Mononuclear cell (primary cell): Measurements from ENCODE around the gene PNPO. TPM values are rescaled to one million over a fixed set of nuclear protein-coding genes. Genes with fewer than 3 reads are reported as not detected.
"Not testable (repeated sequence)": the region's sequence is repeated elsewhere in the genome, so short reads cannot be mapped to it uniquely, and the experiment has no call there.

ENCODE experiments used
- H3K27me3 ChIP-seq: 2 replicates; pipeline ENCODE4 v1.6.0; 2011; ENCODE audit warnings: low read length, control low read depth; ENCODE audit not compliant: insufficient read depth
- H3K4me1 ChIP-seq: 2 replicates; pipeline ENCODE4 v1.5.1; 2011; ENCODE audit warnings: mild to moderate bottlenecking, low read length, control low read depth; ENCODE audit not compliant: insufficient read depth
- H3K4me3 ChIP-seq: 2 replicates; pipeline ENCODE4 v1.5.1; 2011; ENCODE audit warnings: mild to moderate bottlenecking, low read length, moderate library complexity
- H3K9me3 ChIP-seq: 2 replicates; pipeline ENCODE4 v1.5.1; 2011; ENCODE audit warnings: low read depth, mild to moderate bottlenecking, control low read depth, low read length
- total RNA-seq: library from RNA; depleted of rRNA; stranded (reverse); fragments of >200 nt; gene quantifications from one replicate; pipeline ENCODE4 v1.2.3, GENCODE V29; 2012

PNPO gene
- total RNA-seq, 1 donor, result 6.6 TPM

GRCh38 chr17:47970725-47971499, 29.5 kb downstream of the PNPO start, which contains the start of gene CDK5RAP3:
Gene CDK5RAP3 (plus strand): TSS chr17:47971113. CDS start chr17:47971147, 34 bp downstream.
- no peaks in the 10 kb centered on the region for H3K27me3 ChIP-seq
- H3K4me3 ChIP-seq, result peak within 1 kb of the TSS; percentile 94
- H3K4me1 ChIP-seq, result peaks cover 30% of the 10 kb centered on the region
- no peaks in the 10 kb centered on the region for H3K9me3 ChIP-seq

DNA sequence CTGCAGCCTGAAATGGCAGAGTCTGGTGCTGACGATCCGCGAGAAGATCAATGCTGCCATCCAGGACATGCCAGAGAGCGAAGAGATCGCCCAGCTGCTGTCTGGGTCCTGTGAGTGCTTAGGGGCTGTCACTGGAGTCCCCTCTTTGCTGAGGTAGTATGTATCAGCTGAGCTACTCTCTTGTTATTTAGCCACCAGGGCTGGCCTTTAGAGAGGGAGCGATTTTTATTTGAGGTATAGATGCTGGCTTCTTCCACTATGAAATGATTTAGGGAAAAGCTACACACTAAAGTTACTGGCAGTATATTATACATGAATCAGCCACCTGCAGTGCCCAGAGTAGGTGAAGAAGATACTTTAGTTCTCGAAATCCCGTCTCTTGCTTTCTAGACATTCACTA, 32.2 kb downstream of the PNPO start:
- no peaks in the 10 kb centered on the region for H3K9me3 ChIP-seq
- no peak overlapping the region for H3K4me3 ChIP-seq
- H3K27me3 ChIP-seq, result no peaks in the 10 kb centered on the region
- H3K4me1 ChIP-seq, result peaks cover 30% of the 10 kb centered on the region

DNA sequence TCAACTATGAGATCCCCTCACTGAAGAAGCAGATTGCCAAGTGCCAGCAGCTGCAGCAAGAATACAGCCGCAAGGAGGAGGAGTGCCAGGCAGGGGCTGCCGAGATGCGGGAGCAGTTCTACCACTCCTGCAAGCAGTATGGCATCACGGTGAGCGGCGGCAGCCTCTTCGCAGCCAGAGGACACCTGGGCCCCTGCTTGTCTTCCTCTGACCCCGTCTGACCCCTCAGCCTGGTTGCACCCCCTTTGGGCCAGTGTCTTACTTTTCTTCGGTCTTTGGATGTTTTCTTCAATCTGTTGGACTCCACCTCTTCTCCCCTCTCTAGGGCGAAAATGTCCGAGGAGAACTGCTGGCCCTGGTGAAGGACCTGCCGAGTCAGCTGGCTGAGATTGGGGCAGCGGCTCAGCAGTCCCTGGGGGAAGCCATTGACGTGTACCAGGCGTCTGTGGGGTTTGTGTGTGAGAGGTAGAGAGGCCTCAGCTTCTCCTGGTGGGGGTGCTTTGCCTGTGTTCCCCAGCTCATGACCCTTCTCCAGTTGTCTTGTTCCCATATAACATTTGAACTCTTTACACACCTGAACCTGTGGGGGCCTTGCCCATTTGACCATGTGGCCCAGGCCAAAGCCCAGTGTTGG, 33.9 kb downstream of the PNPO start:
- no peaks in the 10 kb centered on the region for H3K27me3 ChIP-seq
- H3K4me1 ChIP-seq, result peaks cover 24% of the 10 kb centered on the region
- no peak overlapping the region for H3K4me3 ChIP-seq
- no peaks in the 10 kb centered on the region for H3K9me3 ChIP-seq

GRCh38 chr17:47975823-47976205, 34.4 kb downstream of the PNPO start:
- Histone ChIP-seq H3K27me3 (no peaks in the 10 kb centered on the region), H3K4me3 (no peak overlapping the region), H3K4me1 (peaks cover 24% of the 10 kb centered on the region), H3K9me3 (no peaks in the 10 kb centered on the region)

DNA sequence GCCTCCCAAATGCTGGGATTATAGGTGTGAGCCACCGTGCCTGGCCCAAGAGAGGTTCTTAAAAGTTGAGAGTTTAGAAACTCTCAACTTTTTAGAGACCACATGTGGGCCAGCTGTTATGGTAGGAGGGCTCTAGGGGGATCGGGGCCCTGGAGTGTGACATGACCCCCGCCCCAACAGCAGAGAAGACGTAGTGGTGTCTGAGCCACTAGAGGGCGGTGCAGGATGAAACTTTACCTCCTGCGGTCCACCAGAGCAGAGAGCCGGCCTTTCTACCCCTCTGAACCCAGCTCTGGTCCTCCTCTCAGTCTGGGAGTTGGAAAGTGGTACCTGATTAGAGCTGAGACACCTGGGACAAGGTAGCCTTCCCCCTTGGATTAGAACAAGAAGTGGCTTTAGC, 37.0 kb downstream of the PNPO start:
- H3K4me3 ChIP-seq, result no peak overlapping the region
- no peaks in the 10 kb centered on the region for H3K27me3 ChIP-seq
- peaks cover 28% of the 10 kb centered on the region for H3K4me1 ChIP-seq
- H3K9me3 ChIP-seq, result no peaks in the 10 kb centered on the region

- Histone ChIP-seq H3K4me3 (no peak overlapping the region), H3K27me3 (no peaks in the 10 kb centered on the region), H3K9me3 (no peaks in the 10 kb centered on the region), H3K4me1 (peaks cover 32% of the 10 kb centered on the region)
Observed at GRCh38 chr17:47980541-47980940, 39.2 kb downstream of the PNPO start.

- H3K27me3 ChIP-seq, result no peaks in the 10 kb centered on the region
- H3K4me3 ChIP-seq, result no peak overlapping the region
- H3K4me1 ChIP-seq, result peaks cover 32% of the 10 kb centered on the region
- H3K9me3 ChIP-seq, result no peaks in the 10 kb centered on the region
Observed at GRCh38 chr17:47981462-47981861, 40.1 kb downstream of the PNPO start.

- no peaks in the 10 kb centered on the region for H3K27me3 ChIP-seq
- H3K9me3 ChIP-seq, result no peaks in the 10 kb centered on the region
Observed at GRCh38 chr17:47982091-47982617, 40.8 kb downstream of the PNPO start.

GRCh38 chr17:47982645-47983390, 41.4 kb downstream of the PNPO start:
- Histone ChIP-seq H3K27me3 (no peaks in the 10 kb centered on the region), H3K4me1 (peaks cover 32% of the 10 kb centered on the region), H3K9me3 (no peaks in the 10 kb centered on the region), H3K4me3 (no peak overlapping the region)

More at GRCh38 chr17:47982091-47982617, 40.8 kb downstream of the PNPO start:
- Histone ChIP-seq H3K4me1 (peaks cover 32% of the 10 kb centered on the region), H3K4me3 (no peak overlapping the region)

- Histone ChIP-seq H3K4me1 (peaks cover 32% of the 10 kb centered on the region), H3K9me3 (no peaks in the 10 kb centered on the region), H3K4me3 (no peak overlapping the region), H3K27me3 (no peaks in the 10 kb centered on the region)
Observed at GRCh38 chr17:47983492-47984223, 42.3 kb downstream of the PNPO start.

DNA sequence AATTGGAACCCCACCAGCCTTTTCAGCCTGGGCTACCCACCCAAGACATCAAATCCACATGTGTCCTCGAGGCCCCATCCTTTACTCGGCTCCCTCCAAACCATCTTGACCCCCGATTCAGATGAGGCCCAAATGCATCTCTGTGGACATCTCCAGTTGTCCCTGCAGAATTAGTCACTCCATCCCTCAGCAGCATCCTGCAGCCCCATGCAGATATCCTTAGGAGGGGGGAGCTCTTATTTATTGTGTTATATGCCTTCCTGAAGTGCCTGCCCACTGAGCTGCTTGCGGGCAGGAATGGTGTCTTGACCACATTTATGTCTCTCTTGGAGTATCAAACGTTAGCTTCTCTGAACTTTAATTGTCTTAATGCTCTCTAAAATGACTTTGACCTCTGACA, 45.1 kb downstream of the PNPO start:
- Histone ChIP-seq H3K4me3 (no peak overlapping the region), H3K9me3 (no peaks in the 10 kb centered on the region)

DNA sequence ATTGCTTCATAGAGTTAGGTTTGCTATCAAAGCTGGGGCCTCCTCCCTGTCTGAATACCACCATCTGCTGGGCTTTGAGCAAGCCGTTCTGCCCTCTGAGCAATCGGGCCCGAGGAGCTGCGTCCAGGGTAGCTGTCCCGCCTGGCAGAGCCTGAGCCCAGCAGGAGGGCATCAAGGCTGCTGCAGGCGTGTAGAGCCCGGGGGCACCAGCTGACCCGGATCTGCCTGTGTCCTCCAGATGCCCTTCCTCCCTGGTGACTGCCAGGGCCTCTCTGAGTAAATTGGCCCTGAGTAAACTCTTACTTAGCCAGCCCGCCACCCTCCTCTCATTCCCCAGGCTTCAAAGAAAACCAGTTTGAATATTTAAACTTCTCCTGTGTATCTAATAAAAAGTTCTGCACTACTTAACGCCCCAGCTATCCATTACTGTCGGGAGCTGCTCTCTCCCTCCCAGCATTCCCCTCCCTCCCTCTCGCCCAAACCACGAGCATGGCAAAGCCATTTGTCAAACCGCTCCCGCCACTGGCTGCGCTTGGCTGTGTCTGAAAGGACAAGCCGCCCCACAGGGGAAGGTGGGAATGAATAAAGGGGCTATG, 46.0 kb downstream of the PNPO start:
- Histone ChIP-seq H3K9me3 (no peaks in the 10 kb centered on the region), H3K27me3 (no peaks in the 10 kb centered on the region), H3K4me3 (no peak overlapping the region), H3K4me1 (peaks cover 14% of the 10 kb centered on the region)

More for the DNA sequence above, 45.1 kb downstream of the PNPO start:
- Histone ChIP-seq H3K27me3 (no peaks in the 10 kb centered on the region), H3K4me1 (peaks cover 22% of the 10 kb centered on the region)

GRCh38 chr17:47988445-47988844, 47.1 kb downstream of the PNPO start:
- not testable (repeated sequence) for H3K27me3 ChIP-seq, H3K4me1 ChIP-seq, H3K4me3 ChIP-seq, H3K9me3 ChIP-seq

DNA sequence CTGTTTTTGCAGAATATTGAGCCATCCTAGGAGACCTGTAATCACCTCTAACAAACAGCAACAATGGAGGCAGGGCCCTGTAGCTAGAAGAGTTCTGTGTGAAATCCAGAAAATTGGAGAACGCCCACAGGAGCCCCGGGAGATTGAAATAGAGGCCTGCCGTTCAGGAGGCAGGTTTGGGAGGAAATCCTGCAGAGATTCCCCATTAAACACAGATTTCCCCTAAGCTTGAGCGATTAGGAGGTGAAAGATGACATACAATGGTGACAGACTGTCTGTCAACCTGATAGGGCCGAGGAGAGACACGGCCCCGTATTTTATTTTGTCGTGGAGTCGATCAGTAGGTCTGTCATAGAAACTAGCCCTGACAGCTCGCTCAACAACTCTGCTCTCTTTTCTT, 47.8 kb downstream of the PNPO start:
- Histone ChIP-seq H3K27me3 (no peaks in the 10 kb centered on the region), H3K4me3 (no peak overlapping the region), H3K9me3 (no peaks in the 10 kb centered on the region), H3K4me1 (no peaks in the 10 kb centered on the region)
